ENCODE data around the gene VPS35L.

VPS35L gene

DNA sequence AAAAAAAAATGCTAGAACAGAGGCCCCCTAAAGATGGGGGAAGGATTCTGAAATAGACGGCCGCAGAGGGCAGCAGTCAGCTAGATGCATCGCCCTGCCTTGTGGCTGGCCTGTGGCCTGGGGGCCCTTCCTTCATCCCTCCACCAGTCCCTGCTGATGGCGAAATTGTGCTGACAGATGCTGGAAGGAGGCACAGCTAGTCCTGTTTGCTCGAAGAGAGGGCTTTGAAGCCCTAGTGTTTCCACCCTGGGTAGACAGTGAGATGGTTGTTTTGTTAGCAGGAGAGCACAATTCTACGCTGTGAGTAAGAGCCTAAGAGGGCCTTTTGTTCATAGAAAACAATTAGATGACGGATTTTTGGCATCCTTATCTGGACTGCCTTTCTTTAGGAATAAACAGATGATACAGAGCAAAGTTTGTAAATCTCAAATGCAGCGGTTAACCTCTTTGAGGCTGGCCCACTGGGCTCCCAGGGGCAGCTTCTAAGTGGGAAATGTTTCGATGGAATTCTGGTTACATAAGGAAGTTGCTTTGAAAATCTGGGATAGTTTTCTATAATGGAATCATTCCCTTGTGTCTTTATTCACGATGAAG, 23.0 kb downstream of the VPS35L start:
- Histone ChIP-seq H3K36me3 (ENCODE audit: insufficient read depth, insufficient read length, low read length) (peaks cover 74% of the 10 kb centered on the region), H3K9ac (ENCODE audit: insufficient read length, low read depth) (no peak overlapping the region), H3K4me3 (ENCODE audit: insufficient read length, low read depth) (no peak overlapping the region), H3K9me3 (ENCODE audit: insufficient read depth, low read length) (peaks cover 12% of the 10 kb centered on the region), H3K27me3 (ENCODE audit: insufficient read depth, insufficient read length) (no peaks in the 10 kb centered on the region), H3K4me1 (ENCODE audit: insufficient read depth, insufficient read length) (no peaks in the 10 kb centered on the region)
- no peak for TF ChIP-seq YY1 (IDR thresholded peaks at IDR 0.05; ENCODE audit: insufficient read depth, insufficient read length)
- TF ChIP-seq SUZ12 (IDR thresholded peaks at IDR 0.05; ENCODE audit: extremely low read depth, insufficient read depth, insufficient read length), result no peak
- TF ChIP-seq ZNF274 (IDR thresholded peaks at IDR 0.05; ENCODE audit: low read depth, low read length), result no peak
- DNase-seq (ENCODE audit: low read depth, low spot score), result no peak

DNA sequence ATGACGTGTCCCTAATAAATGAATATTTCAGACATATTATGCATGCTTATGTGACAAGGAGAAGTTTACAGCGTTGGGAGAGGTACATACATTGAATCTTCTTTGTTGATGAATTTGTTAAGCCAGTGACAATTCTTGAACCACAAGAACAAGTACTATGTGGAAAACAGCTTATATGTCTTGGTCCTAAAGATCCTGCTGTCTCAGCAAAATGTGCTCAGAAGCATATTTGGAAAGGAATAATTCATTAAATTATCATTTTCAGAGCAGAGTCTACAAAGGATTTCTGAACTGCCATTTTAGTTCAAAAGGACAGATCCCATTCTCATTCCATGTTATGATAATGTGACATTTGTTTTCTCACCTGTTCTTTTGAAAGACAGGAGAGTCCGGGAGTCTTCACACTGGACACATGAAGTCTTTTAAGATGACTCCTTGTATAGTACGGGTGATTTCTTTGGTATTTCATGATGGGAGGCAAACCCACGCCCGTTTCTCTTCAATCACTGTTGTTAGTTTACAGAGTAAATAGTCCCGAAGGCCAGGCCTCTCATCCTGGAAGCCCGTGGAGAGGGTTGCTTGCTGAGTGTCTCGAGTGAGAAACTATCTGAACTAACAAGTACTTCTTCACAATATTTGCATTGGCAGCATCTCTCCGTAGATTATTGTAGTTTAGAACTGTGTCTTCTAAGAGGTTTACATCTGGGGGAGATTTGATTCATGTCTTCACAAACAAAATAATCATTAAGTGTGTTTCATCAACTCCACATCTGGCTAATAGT, 26.7 kb downstream of the VPS35L start:
- no peaks in the 10 kb centered on the region for H3K27me3 ChIP-seq (ENCODE audit: insufficient read depth, insufficient read length)
- H3K36me3 ChIP-seq (ENCODE audit: insufficient read depth, insufficient read length, low read length), result peaks cover 62% of the 10 kb centered on the region
- no peak overlapping the region for H3K9ac ChIP-seq (ENCODE audit: insufficient read length, low read depth)
- H3K4me1 ChIP-seq (ENCODE audit: insufficient read depth, insufficient read length), result no peaks in the 10 kb centered on the region
- no peak overlapping the region for H3K4me3 ChIP-seq (ENCODE audit: insufficient read length, low read depth)
- no peak for TF ChIP-seq SUZ12 (IDR thresholded peaks at IDR 0.05; ENCODE audit: extremely low read depth, insufficient read depth, insufficient read length)
- no peak for TF ChIP-seq ZNF274 (IDR thresholded peaks at IDR 0.05; ENCODE audit: low read depth, low read length)
- no peak for TF ChIP-seq YY1 (IDR thresholded peaks at IDR 0.05; ENCODE audit: insufficient read depth, insufficient read length)
- no peak for DNase-seq (ENCODE audit: low read depth, low spot score)
- H3K9me3 ChIP-seq (ENCODE audit: insufficient read depth, low read length), result peaks cover 12% of the 10 kb centered on the region

DNA sequence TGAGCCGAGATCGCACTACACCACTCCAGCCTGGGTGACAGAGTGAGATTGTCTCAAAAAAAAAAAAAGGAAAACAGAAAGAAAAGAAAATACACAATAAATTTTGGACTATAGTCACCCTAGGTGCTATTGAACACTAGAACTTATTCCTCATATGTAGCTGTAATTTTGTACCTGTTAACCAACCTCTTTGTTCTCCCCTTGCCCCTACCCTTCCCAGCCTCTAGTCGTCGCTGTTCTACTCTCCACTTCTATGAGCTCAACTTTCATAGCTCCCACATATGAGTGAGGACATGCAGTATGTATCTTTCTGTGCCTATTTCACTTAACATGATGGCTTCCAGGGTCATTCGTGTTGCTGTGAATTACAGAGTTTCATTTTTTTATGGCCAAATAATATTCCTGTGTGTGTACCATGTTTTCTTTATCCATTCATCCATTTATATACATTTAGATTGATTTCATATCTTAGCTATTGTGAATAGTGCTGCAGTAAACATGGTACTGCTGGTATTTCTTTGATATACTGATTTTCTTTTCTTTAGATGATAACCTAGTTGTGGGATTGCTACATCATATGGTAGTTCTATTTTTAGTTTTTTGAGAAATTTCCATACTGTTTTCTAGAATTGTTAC, 28.3 kb downstream of the VPS35L start:
- no peak for TF ChIP-seq SUZ12 (IDR thresholded peaks at IDR 0.05; ENCODE audit: extremely low read depth, insufficient read depth, insufficient read length)
- no peak for TF ChIP-seq YY1 (IDR thresholded peaks at IDR 0.05; ENCODE audit: insufficient read depth, insufficient read length)
- TF ChIP-seq ZNF274 (IDR thresholded peaks at IDR 0.05; ENCODE audit: low read depth, low read length), result no peak
- Histone ChIP-seq H3K9ac (ENCODE audit: insufficient read length, low read depth) (no peak overlapping the region), H3K9me3 (ENCODE audit: insufficient read depth, low read length) (peaks cover 12% of the 10 kb centered on the region), H3K27me3 (ENCODE audit: insufficient read depth, insufficient read length) (no peaks in the 10 kb centered on the region), H3K4me3 (ENCODE audit: insufficient read length, low read depth) (no peak overlapping the region), H3K36me3 (ENCODE audit: insufficient read depth, insufficient read length, low read length) (peaks cover 48% of the 10 kb centered on the region), H3K4me1 (ENCODE audit: insufficient read depth, insufficient read length) (no peaks in the 10 kb centered on the region)
- peak; percentile 25 for DNase-seq (ENCODE audit: low read depth, low spot score)

DNA sequence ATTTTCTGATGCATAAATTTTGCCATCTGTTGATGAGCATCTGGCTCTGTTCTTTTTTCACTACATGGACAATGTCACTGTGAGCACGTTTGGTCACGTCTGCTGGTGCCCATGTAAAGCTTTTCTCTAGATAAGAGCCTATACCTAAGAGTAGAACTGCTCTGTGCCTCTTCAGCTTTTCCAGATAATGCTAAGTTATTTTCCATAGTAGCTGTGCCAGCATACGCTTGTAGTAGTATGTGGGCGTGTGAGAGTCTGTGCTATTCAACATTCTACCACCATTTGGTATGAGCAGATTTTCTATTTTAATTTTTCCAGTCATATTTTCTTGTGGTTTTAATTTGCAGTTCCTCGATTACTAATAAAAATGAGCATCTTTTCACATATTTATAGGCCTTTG, 33.2 kb downstream of the VPS35L start:
- H3K4me3 ChIP-seq (ENCODE audit: insufficient read length, low read depth), result no peak overlapping the region
- TF ChIP-seq YY1 (IDR thresholded peaks at IDR 0.05; ENCODE audit: insufficient read depth, insufficient read length) (no peak), SUZ12 (IDR thresholded peaks at IDR 0.05; ENCODE audit: extremely low read depth, insufficient read depth, insufficient read length) (no peak), ZNF274 (IDR thresholded peaks at IDR 0.05; ENCODE audit: low read depth, low read length) (no peak)
- H3K9ac ChIP-seq (ENCODE audit: insufficient read length, low read depth), result no peak overlapping the region
- no peak for DNase-seq (ENCODE audit: low read depth, low spot score)
- no peaks in the 10 kb centered on the region for H3K4me1 ChIP-seq (ENCODE audit: insufficient read depth, insufficient read length)
- no peaks in the 10 kb centered on the region for H3K9me3 ChIP-seq (ENCODE audit: insufficient read depth, low read length)
- peaks cover 30% of the 10 kb centered on the region for H3K36me3 ChIP-seq (ENCODE audit: insufficient read depth, insufficient read length, low read length)
- no peaks in the 10 kb centered on the region for H3K27me3 ChIP-seq (ENCODE audit: insufficient read depth, insufficient read length)

DNA sequence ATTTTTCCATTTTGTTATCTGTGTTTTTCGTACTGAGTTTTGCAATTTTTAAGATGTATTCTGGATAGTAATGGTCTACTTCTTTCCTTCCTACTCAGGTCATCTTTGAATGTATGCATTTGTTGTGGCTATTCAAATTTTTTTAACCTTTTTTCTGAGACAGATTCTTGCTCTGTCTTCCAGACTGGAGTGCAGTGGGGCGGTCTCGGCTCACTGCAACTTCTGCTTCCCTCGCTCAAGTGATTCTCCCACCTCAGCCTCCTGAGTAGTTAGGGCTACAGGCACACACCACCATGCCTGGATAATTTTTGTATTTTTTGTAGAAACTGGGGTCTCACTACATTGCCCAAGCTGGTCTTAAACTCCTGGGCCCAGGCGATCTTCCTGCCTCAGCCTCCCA, 33.6 kb downstream of the VPS35L start:
- H3K4me1 ChIP-seq (ENCODE audit: insufficient read depth, insufficient read length), result no peaks in the 10 kb centered on the region
- H3K9ac ChIP-seq (ENCODE audit: insufficient read length, low read depth), result no peak overlapping the region
- no peak for TF ChIP-seq SUZ12 (IDR thresholded peaks at IDR 0.05; ENCODE audit: extremely low read depth, insufficient read depth, insufficient read length)
- TF ChIP-seq YY1 (IDR thresholded peaks at IDR 0.05; ENCODE audit: insufficient read depth, insufficient read length), result no peak
- no peak for TF ChIP-seq ZNF274 (IDR thresholded peaks at IDR 0.05; ENCODE audit: low read depth, low read length)
- no peak overlapping the region for H3K4me3 ChIP-seq (ENCODE audit: insufficient read length, low read depth)
- no peak for DNase-seq (ENCODE audit: low read depth, low spot score)
- peaks cover 28% of the 10 kb centered on the region for H3K36me3 ChIP-seq (ENCODE audit: insufficient read depth, insufficient read length, low read length)
- H3K27me3 ChIP-seq (ENCODE audit: insufficient read depth, insufficient read length), result no peaks in the 10 kb centered on the region
- H3K9me3 ChIP-seq (ENCODE audit: insufficient read depth, low read length), result no peaks in the 10 kb centered on the region

DNA sequence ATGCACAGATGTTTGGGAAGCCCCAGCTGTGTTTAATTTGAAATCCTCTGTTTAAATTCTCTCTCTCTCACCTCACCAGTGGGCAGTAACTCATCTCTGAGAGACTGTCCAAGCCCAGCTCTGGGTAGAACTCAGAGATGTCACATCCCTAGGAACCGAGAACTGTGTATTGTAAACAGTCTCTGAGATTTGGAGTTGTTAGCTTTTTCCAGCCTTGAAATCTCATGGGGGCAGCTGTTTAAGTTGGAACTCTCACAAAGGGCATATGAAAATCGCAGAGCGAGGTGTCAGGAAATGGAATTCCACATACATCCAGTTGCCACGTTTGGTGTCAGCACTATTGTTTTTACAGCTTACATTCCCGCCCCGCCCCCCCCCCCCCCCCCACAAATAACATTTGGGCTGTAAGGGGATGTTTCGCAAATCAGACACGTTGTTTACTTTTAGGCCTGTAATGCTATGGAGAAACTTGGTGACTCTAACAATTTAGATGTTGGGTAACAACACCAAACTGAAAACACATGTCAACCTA, 34.3 kb downstream of the VPS35L start:
- Histone ChIP-seq H3K9ac (ENCODE audit: insufficient read length, low read depth) (no peak overlapping the region), H3K4me1 (ENCODE audit: insufficient read depth, insufficient read length) (no peaks in the 10 kb centered on the region), H3K9me3 (ENCODE audit: insufficient read depth, low read length) (no peaks in the 10 kb centered on the region), H3K4me3 (ENCODE audit: insufficient read length, low read depth) (no peak overlapping the region), H3K36me3 (ENCODE audit: insufficient read depth, insufficient read length, low read length) (peaks cover 31% of the 10 kb centered on the region), H3K27me3 (ENCODE audit: insufficient read depth, insufficient read length) (no peaks in the 10 kb centered on the region)
- no peak for TF ChIP-seq SUZ12 (IDR thresholded peaks at IDR 0.05; ENCODE audit: extremely low read depth, insufficient read depth, insufficient read length)
- TF ChIP-seq YY1 (IDR thresholded peaks at IDR 0.05; ENCODE audit: insufficient read depth, insufficient read length), result no peak
- DNase-seq (ENCODE audit: low read depth, low spot score), result no peak
